A673 (cell line): ENCODE data around the gene KAT2A. TPM values are rescaled to one million over a fixed set of nuclear protein-coding genes. Genes with fewer than 3 reads are reported as not detected.

Source experiments
- BruUV-seq: library from RNA; stranded (reverse); fragments of 400-500 nt; replicated peaks from 2 replicates; lab custom pipeline; 2021; lab: Mats Ljungman, UMichigan
- CTCF ChIA-PET: fragments of 300-600 bp; sonication (Branson Sonifier 250); formaldehyde crosslinking; loops from one replicate; lab custom pipeline; 2022; ENCODE audit warnings: antibody characterized with exemption; lab: Charles Lee
- POLR2A ChIA-PET: fragments of 300-600 bp; sonication (Branson Sonifier 250); formaldehyde crosslinking; loops from one replicate; lab custom pipeline; 2022; ENCODE audit warnings: antibody characterized with exemption; ENCODE audit not compliant: low non-redundant PET; lab: Charles Lee
- DNase-seq: peaks from one replicate; pipeline ENCODE4 v3.0.0-alpha.2; 2015; ENCODE audit warnings: low spot score
- H3K27ac ChIP-seq: fragments of 200-600 bp; sonication (generic); 2 replicates; pipeline ENCODE4 v1.5.1; 2016; ENCODE audit warnings: mixed run types, low read depth, mild to moderate bottlenecking, mixed read lengths, antibody characterized with exemption, low read length; ENCODE audit not compliant: poor library complexity, severe bottlenecking
- H3K27me3 ChIP-seq: fragments of 200-600 bp; sonication (generic); replicated peaks from 2 replicates; pipeline ENCODE4 v1.6.1; 2017; ENCODE audit warnings: mixed run types, low read depth, mild to moderate bottlenecking, mixed read lengths, antibody characterized with exemption, low read length; ENCODE audit not compliant: insufficient read depth, poor library complexity
- H3K36me3 ChIP-seq: fragments of 200-600 bp; sonication (generic); 2 replicates; pipeline ENCODE4 v1.6.1; 2016; ENCODE audit warnings: mixed run types, mild to moderate bottlenecking, mixed read lengths, antibody characterized with exemption, low read length; ENCODE audit not compliant: insufficient read depth, poor library complexity, severe bottlenecking
- H3K4me1 ChIP-seq: fragments of 200-600 bp; sonication (generic); 2 replicates; pipeline ENCODE4 v1.6.1; 2017; ENCODE audit warnings: mixed run types, mild to moderate bottlenecking, mixed read lengths, antibody characterized with exemption, low read length; ENCODE audit not compliant: insufficient read depth, poor library complexity, severe bottlenecking
- H3K4me3 ChIP-seq: fragments of 200-600 bp; sonication (generic); 2 replicates; pipeline ENCODE4 v1.5.1; 2016; ENCODE audit warnings: low read depth, mixed run types, mild to moderate bottlenecking, mixed read lengths, low read length; ENCODE audit not compliant: poor library complexity, severe bottlenecking
- H3K9me3 ChIP-seq: fragments of 200-600 bp; sonication (generic); 2 replicates; pipeline ENCODE4 v1.6.1; 2016; ENCODE audit warnings: mixed run types, low read depth, mild to moderate bottlenecking, mixed read lengths, antibody characterized with exemption, low read length; ENCODE audit not compliant: poor library complexity, severe bottlenecking
- CTCF ChIP-seq: fragments of 300-800, 200-600 bp; sonication (generic); conservative IDR thresholded peaks from 2 replicates; pipeline ENCODE4 v1.5.1; 2017; ENCODE audit warnings: low read depth, mild to moderate bottlenecking, antibody characterized with exemption, low read length, moderate library complexity, mixed read lengths
- EZH2 ChIP-seq: fragments of 200-600 bp; sonication (generic); IDR thresholded peaks from 2 replicates; pipeline ENCODE4 v1.6.1; 2017; ENCODE audit warnings: borderline replicate concordance, low read depth, mild to moderate bottlenecking, mixed read lengths, antibody characterized with exemption, low read length; ENCODE audit not compliant: poor library complexity, severe bottlenecking
- intact Hi-C: fragments of 100-400 bp; cut with micrococcal nuclease; formaldehyde crosslinking; loops from one replicate; pipeline ENCODE4 v1.10.0; 2022; ENCODE audit not compliant: unreplicated experiment
- total RNA-seq: library from RNA; stranded (reverse); gene quantifications from 2 replicates; pipeline ENCODE4 v1.2.3, GENCODE V29; 2021

KAT2A gene
- total RNA-seq, 1 experiment from 2014 or later: 30.3 TPM

GRCh38 chr17:42135151-42135550 is 14.0 kb upstream of the KAT2A start:
- POLR2A ChIA-PET: no interaction called here
- DNase-seq: no peak
- no peaks in the 10 kb centered on the region for H3K27me3 ChIP-seq
- TF ChIP-seq EZH2: no peak
- no peak for TF ChIP-seq CTCF
- H3K4me3 ChIP-seq: no peak overlapping the region
- BruUV-seq: no TSS peak
- intact Hi-C loops: no loop called here
- no peaks in the 10 kb centered on the region for H3K36me3 ChIP-seq
- CTCF ChIA-PET: no interaction called here
- H3K4me1 ChIP-seq: no peaks in the 10 kb centered on the region
- no peak overlapping the region for H3K27ac ChIP-seq
- H3K9me3 ChIP-seq: no peaks in the 10 kb centered on the region

GRCh38 chr17:42133461-42134041 is 12.4 kb upstream of the KAT2A start:
- ChIA-PET POLR2A (no interaction called here), CTCF (no interaction called here)
- no peaks in the 10 kb centered on the region for H3K9me3 ChIP-seq
- H3K36me3 ChIP-seq: no peaks in the 10 kb centered on the region
- no peak for DNase-seq
- H3K4me3 ChIP-seq: no peak overlapping the region
- no peak overlapping the region for H3K27ac ChIP-seq
- H3K4me1 ChIP-seq: no peaks in the 10 kb centered on the region
- TF ChIP-seq CTCF (no peak), EZH2 (no peak)
- intact Hi-C loops: no loop called here
- no TSS peak for BruUV-seq
- no peaks in the 10 kb centered on the region for H3K27me3 ChIP-seq

- DNase-seq: no peak
- H3K27ac ChIP-seq: no peak overlapping the region
- POLR2A ChIA-PET: no interaction called here
Observed at GRCh38 chr17:42132941-42133340, 11.8 kb upstream of the KAT2A start.

More at GRCh38 chr17:42132941-42133340, 11.8 kb upstream of the KAT2A start:
- CTCF ChIA-PET: no interaction called here
- no peaks in the 10 kb centered on the region for H3K9me3 ChIP-seq
- no peak for TF ChIP-seq EZH2
- TF ChIP-seq CTCF: no peak
- H3K27me3 ChIP-seq: no peaks in the 10 kb centered on the region
- H3K4me1 ChIP-seq: no peaks in the 10 kb centered on the region
- intact Hi-C loops: no loop called here
- BruUV-seq: no TSS peak
- no peak overlapping the region for H3K4me3 ChIP-seq
- H3K36me3 ChIP-seq: no peaks in the 10 kb centered on the region
